ENCODE data around the gene LRRTM2.

LRRTM2 gene

DNA sequence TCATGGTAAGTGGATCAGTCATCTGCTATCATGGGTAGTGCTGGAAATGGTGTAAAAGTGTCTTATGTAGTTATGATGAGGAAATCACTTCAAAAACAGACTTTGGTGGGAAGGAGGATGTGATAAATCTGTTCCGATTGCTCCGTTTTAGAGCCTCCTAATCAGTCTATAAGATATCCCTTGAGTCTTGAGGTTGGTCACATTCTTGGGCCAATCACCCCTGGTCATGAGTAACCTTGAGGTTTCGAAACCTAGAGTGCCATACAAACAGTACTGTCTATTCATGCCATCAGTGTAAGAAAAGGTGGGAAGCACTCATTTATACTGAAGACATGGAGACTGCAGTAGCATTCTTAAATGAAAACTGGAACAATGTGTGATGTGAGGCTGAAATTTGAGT lies 45.8 kb downstream of the LRRTM2 start:
- H3K4me3 ChIP-seq (ENCODE audit: low read depth, low read length), result no peak overlapping the region
- peaks cover 49% of the 10 kb centered on the region for H3K36me3 ChIP-seq
- H3K27ac ChIP-seq, result no peak overlapping the region
- TF ChIP-seq, protein P1, sequence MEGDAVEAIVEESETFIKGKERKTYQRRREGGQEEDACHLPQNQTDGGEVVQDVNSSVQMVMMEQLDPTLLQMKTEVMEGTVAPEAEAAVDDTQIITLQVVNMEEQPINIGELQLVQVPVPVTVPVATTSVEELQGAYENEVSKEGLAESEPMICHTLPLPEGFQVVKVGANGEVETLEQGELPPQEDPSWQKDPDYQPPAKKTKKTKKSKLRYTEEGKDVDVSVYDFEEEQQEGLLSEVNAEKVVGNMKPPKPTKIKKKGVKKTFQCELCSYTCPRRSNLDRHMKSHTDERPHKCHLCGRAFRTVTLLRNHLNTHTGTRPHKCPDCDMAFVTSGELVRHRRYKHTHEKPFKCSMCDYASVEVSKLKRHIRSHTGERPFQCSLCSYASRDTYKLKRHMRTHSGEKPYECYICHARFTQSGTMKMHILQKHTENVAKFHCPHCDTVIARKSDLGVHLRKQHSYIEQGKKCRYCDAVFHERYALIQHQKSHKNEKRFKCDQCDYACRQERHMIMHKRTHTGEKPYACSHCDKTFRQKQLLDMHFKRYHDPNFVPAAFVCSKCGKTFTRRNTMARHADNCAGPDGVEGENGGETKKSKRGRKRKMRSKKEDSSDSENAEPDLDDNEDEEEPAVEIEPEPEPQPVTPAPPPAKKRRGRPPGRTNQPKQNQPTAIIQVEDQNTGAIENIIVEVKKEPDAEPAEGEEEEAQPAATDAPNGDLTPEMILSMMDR (IDR thresholded peaks at IDR 0.05; ENCODE audit: low read depth, low read length), result no peak
- DNase-seq, result no peak
- no peaks in the 10 kb centered on the region for H3K27me3 ChIP-seq (ENCODE audit: insufficient read depth, low read depth, severe bottlenecking)
- no peaks in the 10 kb centered on the region for H3K9me3 ChIP-seq (ENCODE audit: severe bottlenecking)

DNA sequence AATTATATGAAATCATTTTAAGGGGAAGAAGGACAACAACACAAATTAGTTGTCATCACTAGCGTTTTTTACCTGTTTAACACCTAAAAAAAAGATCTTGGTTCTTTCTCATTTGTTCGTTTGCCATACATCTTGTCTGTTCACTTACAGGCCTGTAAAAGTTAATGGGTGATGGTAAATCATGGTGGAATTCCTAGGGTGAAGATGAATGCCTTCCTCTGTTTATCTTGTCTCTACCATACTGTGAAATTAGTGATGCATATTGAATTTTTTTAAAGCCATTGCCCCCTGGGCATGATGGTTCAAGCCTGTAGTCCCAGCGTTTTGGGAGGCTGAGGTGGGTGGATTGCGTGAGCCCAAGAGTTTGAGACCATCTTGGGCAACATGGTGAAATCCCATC lies 46.6 kb downstream of the LRRTM2 start:
- H3K36me3 ChIP-seq, result peaks cover 49% of the 10 kb centered on the region

DNA sequence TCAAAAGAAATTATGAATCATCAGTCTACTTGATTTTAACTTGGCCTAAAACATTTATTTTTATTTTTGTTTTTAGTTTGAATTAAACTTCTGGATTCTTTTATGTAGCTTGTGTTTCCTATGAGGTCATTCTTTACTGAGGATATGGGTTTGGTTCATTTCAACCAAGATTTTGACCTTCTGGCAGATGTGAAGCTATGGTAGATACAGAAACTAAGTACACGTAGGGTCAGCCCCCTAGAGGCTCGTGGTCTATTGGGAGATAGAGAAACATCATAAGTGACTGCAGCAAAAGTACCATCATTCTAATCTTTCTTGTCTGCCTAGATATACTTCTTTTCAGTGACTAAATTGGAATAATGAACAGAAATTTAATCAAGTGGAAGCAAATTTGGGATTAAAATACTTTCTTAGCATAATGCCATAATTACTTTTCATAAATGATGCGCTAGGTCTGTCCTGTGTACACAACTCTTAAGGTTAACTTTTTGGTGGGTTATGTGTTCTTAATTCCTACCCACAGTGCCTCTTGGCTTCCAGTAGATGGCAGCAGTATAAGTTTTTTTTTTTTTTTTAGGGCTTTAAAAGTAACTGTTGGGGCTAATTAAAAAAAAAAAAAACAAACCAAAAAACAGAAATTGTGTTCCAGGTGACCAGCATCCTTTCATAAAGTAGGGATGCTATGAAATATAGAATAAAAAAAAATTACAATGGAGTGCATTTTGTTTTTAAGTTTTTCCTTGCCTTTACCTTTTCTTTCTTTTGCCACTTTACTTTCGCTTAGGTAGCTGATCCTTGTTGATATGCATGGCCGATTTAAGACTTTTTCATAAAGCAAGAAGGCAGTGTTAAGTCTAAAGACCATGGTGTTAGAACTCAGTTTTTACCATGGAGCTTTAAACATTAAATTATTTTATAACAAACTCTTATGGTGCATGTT lies 49.9 kb downstream of the LRRTM2 start:
- H3K4me3 ChIP-seq (ENCODE audit: low read depth, low read length), result no peak overlapping the region
- DNase-seq, result no peak
- no peaks in the 10 kb centered on the region for H3K27me3 ChIP-seq (ENCODE audit: insufficient read depth, low read depth, severe bottlenecking)
- no peak overlapping the region for H3K27ac ChIP-seq
- no peaks in the 10 kb centered on the region for H3K9me3 ChIP-seq (ENCODE audit: severe bottlenecking)
- TF ChIP-seq, protein P1 (IDR thresholded peaks at IDR 0.05; ENCODE audit: low read depth, low read length), result peak; percentile 20; the same call in 1 of the 2 replicates
- peaks cover 49% of the 10 kb centered on the region for H3K36me3 ChIP-seq

More for the DNA sequence above, 46.6 kb downstream of the LRRTM2 start:
- DNase-seq, result no peak
- Histone ChIP-seq H3K9me3 (ENCODE audit: severe bottlenecking) (no peaks in the 10 kb centered on the region), H3K27me3 (ENCODE audit: insufficient read depth, low read depth, severe bottlenecking) (no peaks in the 10 kb centered on the region), H3K4me3 (ENCODE audit: low read depth, low read length) (no peak overlapping the region), H3K27ac (no peak overlapping the region)
- TF ChIP-seq, protein P1 (IDR thresholded peaks at IDR 0.05; ENCODE audit: low read depth, low read length), result no peak

DNA sequence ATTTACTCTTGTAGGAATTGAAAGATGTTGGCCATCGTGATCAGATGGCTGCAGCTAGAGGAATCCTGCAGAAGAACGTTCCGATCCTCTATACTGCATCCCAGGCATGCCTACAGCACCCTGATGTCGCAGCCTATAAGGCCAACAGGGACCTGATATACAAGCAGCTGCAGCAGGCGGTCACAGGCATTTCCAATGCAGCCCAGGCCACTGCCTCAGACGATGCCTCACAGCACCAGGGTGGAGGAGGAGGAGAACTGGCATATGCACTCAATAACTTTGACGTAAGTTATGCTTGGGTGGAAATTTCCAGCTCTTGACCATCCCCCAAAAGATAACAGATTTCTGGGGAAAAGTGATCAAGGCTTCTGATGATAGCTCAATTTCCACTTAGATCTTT lies 50.6 kb downstream of the LRRTM2 start:
- H3K36me3 ChIP-seq, result peaks cover 47% of the 10 kb centered on the region
- no peak overlapping the region for H3K27ac ChIP-seq
- H3K27me3 ChIP-seq (ENCODE audit: insufficient read depth, low read depth, severe bottlenecking), result no peaks in the 10 kb centered on the region
- H3K4me3 ChIP-seq (ENCODE audit: low read depth, low read length), result no peak overlapping the region
- TF ChIP-seq, protein P1 (IDR thresholded peaks at IDR 0.05; ENCODE audit: low read depth, low read length), result no peak
- DNase-seq, result no peak
- no peaks in the 10 kb centered on the region for H3K9me3 ChIP-seq (ENCODE audit: severe bottlenecking)

DNA sequence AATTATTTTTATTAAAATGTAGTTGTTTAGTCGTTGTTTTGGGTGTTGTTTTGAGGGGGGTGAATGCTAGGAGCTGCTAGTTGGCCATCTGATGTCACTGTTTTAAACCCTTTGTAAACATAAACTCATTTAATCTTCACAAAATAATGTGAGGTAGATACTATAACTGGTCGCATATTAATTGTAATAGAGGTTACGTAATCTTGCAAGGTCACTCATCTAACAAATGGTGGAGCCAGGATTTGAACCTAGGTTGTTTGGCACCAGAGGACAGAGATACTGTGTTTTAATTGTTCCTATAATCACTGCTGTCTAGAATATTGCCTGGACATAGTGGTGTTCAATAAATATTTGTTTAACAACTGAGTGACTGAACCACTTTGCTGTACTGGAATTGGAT lies 54.4 kb downstream of the LRRTM2 start:
- no peak for DNase-seq
- no peaks in the 10 kb centered on the region for H3K27me3 ChIP-seq (ENCODE audit: insufficient read depth, low read depth, severe bottlenecking)
- H3K9me3 ChIP-seq (ENCODE audit: severe bottlenecking), result no peaks in the 10 kb centered on the region
- TF ChIP-seq, protein P1 (IDR thresholded peaks at IDR 0.05; ENCODE audit: low read depth, low read length), result no peak
- H3K4me3 ChIP-seq (ENCODE audit: low read depth, low read length), result no peak overlapping the region
- no peak overlapping the region for H3K27ac ChIP-seq
- H3K36me3 ChIP-seq, result peaks cover 16% of the 10 kb centered on the region
